Measurements from ENCODE around the gene E2F2.

Gene E2F2

GRCh38 chr1:23563003-23563402 lies 32.0 kb upstream of the E2F2 start:
- no peak for DNase-seq (ENCODE audit: low read depth in 2 of 2)

- DNase-seq (ENCODE audit: low read depth in 2 of 2) = no peak
Observed at GRCh38 chr1:23562137-23562876, 31.3 kb upstream of the E2F2 start.

- DNase-seq (ENCODE audit: low read depth in 2 of 2) = no peak
Observed at GRCh38 chr1:23561813-23562100, 30.7 kb upstream of the E2F2 start.

- DNase-seq (ENCODE audit: low read depth in 2 of 2) = no peak
Observed at GRCh38 chr1:23561076-23561812, 30.2 kb upstream of the E2F2 start.

- DNase-seq (ENCODE audit: low read depth in 2 of 2) = no peak
Observed at GRCh38 chr1:23559985-23560741, 29.1 kb upstream of the E2F2 start.

GRCh38 chr1:23559136-23559984 lies 28.3 kb upstream of the E2F2 start, which contains the start of gene ID3:
TSS of gene ID3 (minus strand) at chr1:23559501. CDS start at chr1:23559426, 75 bp downstream.
- peak; percentile 78 to 91 for DNase-seq (ENCODE audit: low read depth in 2 of 2)

GRCh38 chr1:23558872-23559135 lies 27.8 kb upstream of the E2F2 start:
- no peak for DNase-seq (ENCODE audit: low read depth in 2 of 2)

- peak in 1 of 2 experiments; percentile 48 for DNase-seq (ENCODE audit: low read depth in 2 of 2)
Observed at GRCh38 chr1:23558140-23558871, 27.3 kb upstream of the E2F2 start.

GRCh38 chr1:23557471-23558124 lies 26.6 kb upstream of the E2F2 start:
- DNase-seq (ENCODE audit: low read depth in 2 of 2) = no peak

GRCh38 chr1:23556635-23557470 lies 25.8 kb upstream of the E2F2 start:
- DNase-seq (ENCODE audit: low read depth in 2 of 2) = no peak

- no peak for DNase-seq (ENCODE audit: low read depth in 2 of 2)
Observed at GRCh38 chr1:23555986-23556634, 25.1 kb upstream of the E2F2 start.

- no peak for DNase-seq (ENCODE audit: low read depth in 2 of 2)
Observed at GRCh38 chr1:23555270-23555985, 24.4 kb upstream of the E2F2 start.

- DNase-seq (ENCODE audit: low read depth in 2 of 2) = peak; percentile 69 to 70
Observed at GRCh38 chr1:23554481-23555269, 23.6 kb upstream of the E2F2 start.

GRCh38 chr1:23554127-23554480 lies 23.1 kb upstream of the E2F2 start:
- DNase-seq (ENCODE audit: low read depth in 2 of 2) = no peak

- DNase-seq (ENCODE audit: low read depth in 2 of 2) = no peak
Observed at GRCh38 chr1:23553231-23554126, 22.4 kb upstream of the E2F2 start.

- no peak for DNase-seq (ENCODE audit: low read depth in 2 of 2)
Observed at GRCh38 chr1:23551849-23552248, 20.8 kb upstream of the E2F2 start.

- DNase-seq (ENCODE audit: low read depth in 2 of 2) = no peak
Observed at GRCh38 chr1:23548704-23549143, 17.7 kb upstream of the E2F2 start.

Data from stimulated activated CD4-positive, alpha-beta T cell treated with anti-CD3 and anti-CD28 coated beads, Interleukin-12 subunit alpha, Interleukin-12 subunit beta, amount 100 ng/mL, for 24 hours (primary cell).